GM12878 (cell line): ENCODE results near the gene LRRC14B. TPM values are rescaled to one million over a fixed set of nuclear protein-coding genes. Genes with fewer than 3 reads are reported as not detected.

Experiments
- ATAC-seq: fragments of 200-7000 bp; cut with Tn5 transposase; 3 replicates; pipeline ENCODE4 v1.9.1; 2020; ENCODE audit warnings: mild to moderate bottlenecking, moderate library complexity
- BruUV-seq: library from RNA; stranded (reverse); fragments of 400-500 nt; replicated peaks from 2 replicates; lab custom pipeline; 2021; lab: Mats Ljungman, UMichigan
- CTCF ChIA-PET: fragments of 300-600 bp; sonication (Branson Sonifier 250); formaldehyde crosslinking; extraction: SDS; loops from one replicate; lab custom pipeline; 2021; ENCODE audit warnings: inconsistent platforms; lab: Yijun Ruan, JAX
- POLR2A ChIA-PET: fragments of 350-600 bp; formaldehyde crosslinking; extraction: SDS; loops from one replicate; lab custom pipeline; 2021; ENCODE audit warnings: inconsistent platforms; lab: Charles Lee
- RAD21 ChIA-PET: fragments of 300-600 bp; sonication (Branson Sonifier 250); formaldehyde crosslinking; loops from one replicate; lab custom pipeline; 2023; ENCODE audit warnings: antibody characterized with exemption; ENCODE audit not compliant: unreplicated experiment; lab: Charles Lee
- SMC1A ChIA-PET: fragments of 300-600 bp; sonication (Branson Sonifier 250); formaldehyde crosslinking; loops from one replicate; lab custom pipeline; 2023; ENCODE audit not compliant: unreplicated experiment, uncharacterized antibody; lab: Charles Lee
- DNase-seq: peaks from one replicate; pipeline ENCODE4 v3.0.0-alpha.2; 2011; ENCODE audit warnings: low read depth, low spot score
- FAIRE-seq: peaks from 3 replicates; lab custom pipeline; 2011; peaks lifted over from hg19 to GRCh38; lab: Jason Lieb, UNC
- H2AFZ ChIP-seq: 2 replicates; pipeline ENCODE4 v1.6.0; 2011; ENCODE audit warnings: low read depth, low read length, control low read depth; ENCODE audit not compliant: control insufficient read depth
- H3K27ac ChIP-seq: 2 replicates; pipeline ENCODE4 v1.5.1; 2011; ENCODE audit warnings: control low read depth; ENCODE audit not compliant: control insufficient read depth, insufficient read depth
- H3K27me3 ChIP-seq, 2 experiments: replicated peaks in 1 of 2; 2 replicates each; pipeline versions ENCODE4 v1.6.0 to v1.6.1; 2011; ENCODE audit warnings: low read length in 1 of 2; ENCODE audit not compliant: control insufficient read depth in 2 of 2, insufficient read depth in 2 of 2
- H3K36me3 ChIP-seq, 2 experiments: 2 replicates each; pipeline ENCODE4 v1.5.1; 2011; ENCODE audit warnings: low read length in 1 of 2; ENCODE audit not compliant: control insufficient read depth in 2 of 2, insufficient read depth in 2 of 2
- H3K4me1 ChIP-seq: 2 replicates; pipeline ENCODE4 v1.6.1; 2011; ENCODE audit warnings: mild to moderate bottlenecking, low read length, moderate library complexity, mixed read lengths; ENCODE audit not compliant: control insufficient read depth, insufficient read depth
- H3K4me2 ChIP-seq: 2 replicates; pipeline ENCODE4 v1.6.0; 2011; ENCODE audit warnings: control low read depth; ENCODE audit not compliant: control insufficient read depth, insufficient read depth
- H3K4me3 ChIP-seq: fragments of 200-600 bp; sonication (generic); 2 replicates; pipeline ENCODE4 v1.5.1; 2016
- H3K79me2 ChIP-seq: 2 replicates; pipeline ENCODE4 v1.6.0; 2011; ENCODE audit warnings: low read length; ENCODE audit not compliant: control insufficient read depth, insufficient read depth
- H3K9ac ChIP-seq: 2 replicates; pipeline ENCODE4 v1.8.0; 2011; ENCODE audit warnings: low read length, control low read depth, mixed read lengths; ENCODE audit not compliant: control insufficient read depth, insufficient read depth
- H3K9me3 ChIP-seq: replicated peaks from 3 replicates; pipeline ENCODE4 v1.5.1; 2011; ENCODE audit warnings: mild to moderate bottlenecking, low read length; ENCODE audit not compliant: control insufficient read depth, insufficient read depth
- H4K20me1 ChIP-seq: 2 replicates; pipeline ENCODE4 v1.6.0; 2011; ENCODE audit not compliant: control insufficient read depth, insufficient read depth
- CHD1 ChIP-seq: IDR thresholded peaks from 2 replicates; pipeline ENCODE4 v1.6.1; 2012; ENCODE audit warnings: low read depth, low read length, improper control_type of control experiment
- DPF2 ChIP-seq: fragments of 450-650 bp; IDR thresholded peaks from 2 replicates; pipeline ENCODE4 v1.6.1; 2017; ENCODE audit warnings: mild to moderate bottlenecking
- EED ChIP-seq: sonication (generic); IDR thresholded peaks from 2 replicates; pipeline ENCODE4 v1.6.1; 2016; ENCODE audit warnings: antibody characterized with exemption, low read depth
- FOXM1 ChIP-seq: IDR thresholded peaks from 2 replicates; pipeline ENCODE4 v1.6.1; 2012; ENCODE audit warnings: low read depth, mild to moderate bottlenecking, inconsistent platforms, low read length, moderate library complexity
- GABPA ChIP-seq: IDR thresholded peaks from 2 replicates; pipeline ENCODE4 v1.6.1; 2014; ENCODE audit warnings: antibody characterized with exemption, low read depth, mild to moderate bottlenecking, inconsistent platforms
- HDAC6 ChIP-seq: fragments of 200-600 bp; sonication (generic); IDR thresholded peaks from one replicate; pipeline ENCODE4 v1.8.0; 2017; ENCODE audit warnings: antibody characterized with exemption; ENCODE audit not compliant: unreplicated experiment
- KLF5 ChIP-seq: fragments of 450-650 bp; IDR thresholded peaks from 2 replicates; pipeline ENCODE4 v1.6.1; 2014; ENCODE audit warnings: mild to moderate bottlenecking; ENCODE audit not compliant: partially characterized antibody
- MYC ChIP-seq: IDR thresholded peaks from 2 replicates; pipeline ENCODE4 v1.6.1; 2011; ENCODE audit warnings: mild to moderate bottlenecking, low read length, moderate library complexity, inconsistent platforms; ENCODE audit not compliant: insufficient read depth, insufficient replicate concordance, insufficient read length, severe bottlenecking
- PBX3 ChIP-seq: IDR thresholded peaks from 2 replicates; pipeline ENCODE4 v1.6.1; 2011; ENCODE audit warnings: mild to moderate bottlenecking, low read depth, low read length, moderate library complexity; ENCODE audit not compliant: insufficient replicate concordance
- RB1 ChIP-seq: fragments of 450-650 bp; formaldehyde crosslinking; IDR thresholded peaks from 2 replicates; pipeline ENCODE4 v1.6.1; 2017; ENCODE audit warnings: mild to moderate bottlenecking, borderline replicate concordance
- SIX5 ChIP-seq: IDR thresholded peaks from 2 replicates; pipeline ENCODE4 v1.6.1; 2011; ENCODE audit warnings: mild to moderate bottlenecking, low read depth, low read length, moderate library complexity; ENCODE audit not compliant: severe bottlenecking
- SMAD5 ChIP-seq: IDR thresholded peaks from 2 replicates; pipeline ENCODE4 v1.6.1; 2016; ENCODE audit warnings: antibody characterized with exemption, low read depth
- SMC3 ChIP-seq: IDR thresholded peaks from 2 replicates; pipeline ENCODE4 v1.6.1; 2011; ENCODE audit warnings: low read length, improper control_type of control experiment, borderline replicate concordance
- SREBF1 ChIP-seq: IDR thresholded peaks from 2 replicates; pipeline ENCODE4 v1.6.1; 2012; ENCODE audit warnings: mild to moderate bottlenecking, low read length
- SUZ12 ChIP-seq: fragments of 200-600 bp; sonication (generic); IDR thresholded peaks from one replicate; pipeline ENCODE4 v1.6.1; 2018; ENCODE audit warnings: antibody characterized with exemption, mild to moderate bottlenecking; ENCODE audit not compliant: unreplicated experiment
- ZBTB4 ChIP-seq: fragments of 450-650 bp; formaldehyde crosslinking; IDR thresholded peaks from 2 replicates; pipeline ENCODE4 v1.4.0; 2022; ENCODE audit warnings: mild to moderate bottlenecking, moderate library complexity
- ZNF207 ChIP-seq: fragments of 450-650 bp; IDR thresholded peaks from 2 replicates; pipeline ENCODE4 v1.6.1; 2014; ENCODE audit warnings: antibody characterized with exemption, mild to moderate bottlenecking, borderline replicate concordance
- ZZZ3 ChIP-seq: IDR thresholded peaks from 2 replicates; pipeline ENCODE4 v1.6.1; 2011; ENCODE audit warnings: low read depth; ENCODE audit not compliant: control insufficient read depth, insufficient read length
- WGBS: methylation state at CpG from one replicate; pipeline ENCODE4 v1.1.6; 2016; ENCODE audit warnings: low lambda C conversion rate; ENCODE audit not compliant: insufficient replicate concordance, insufficient coverage; ENCODE audit errors: missing lambda C conversion rate; 5-methylcytosine and 5-hydroxymethylcytosine counted together
- in situ Hi-C: fragments of 300-500 bp; cut with MboI; formaldehyde crosslinking; loops from 9 replicates; pipeline ENCODE4 v1.14.3; 2018; ENCODE audit warnings: mixed read lengths
- intact Hi-C: fragments of 100-400 bp; cut with micrococcal nuclease; formaldehyde crosslinking; loops from one replicate; pipeline ENCODE4 v1.14.2; 2022; ENCODE audit not compliant: unreplicated experiment
- polyA plus RNA-seq, 11 experiments: library from polyadenylated mRNA; depleted of rRNA in 4 of 11; unstranded in 6 of 11; stranded (reverse) in 5 of 11; fragments of >200 nt; fragmentation: Nextera tagmentation in 4 of 11; fragmentation: Illumina TruSeq in 1 of 11; extraction: Ambion mirVana in 4 of 11; extraction: Trizol in 1 of 11; gene quantifications; 1 replicate in 1 of 11; 2 replicates in 10 of 11; pipeline versions ENCODE4 v1.2.1 to v1.2.3, GENCODE V29; 2011 to 2016; ENCODE audit warnings: inconsistent platforms in 2 of 11, missing spikeins in 2 of 11, low read depth in 1 of 11
- total RNA-seq, 4 experiments: library from RNA; depleted of rRNA in 3 of 4; stranded (reverse); fragments of >200 nt in 3 of 4; fragmentation: Illumina TruSeq in 1 of 4; extraction: Trizol in 1 of 4; gene quantifications; 2 replicates each; pipeline versions ENCODE4 v1.2.1 to v1.2.3, GENCODE V29; 2013 to 2021

LRRC14B gene
- total and polyA plus RNA-seq, 10 of the 15 experiments (the other 5 are each of a cell fraction or from before 2014, with no cell fraction given): 0.06 to 0.31 (median 0.13) TPM; not detected in 5

- TF ChIP-seq FOXM1: no peak
- TF ChIP-seq SREBF1: no peak
- TF ChIP-seq DPF2: no peak
- no peak for TF ChIP-seq CHD1
- TF ChIP-seq ZNF207: no peak
- TF ChIP-seq MYC: no peak
- no peak for TF ChIP-seq KLF5
Measured at GRCh38 chr5:169071-169727, 22.1 kb upstream of the LRRC14B start (continued).

GRCh38 chr5:169728-170094, 21.6 kb upstream of the LRRC14B start:
- no peak overlapping the region for H3K4me3 ChIP-seq
- ChIA-PET CTCF (no interaction called here), RAD21 (no interaction called here), SMC1A (no interaction called here), POLR2A (no interaction called here)
- no peak overlapping the region for H3K27ac ChIP-seq
- no peaks in the 10 kb centered on the region for H3K79me2 ChIP-seq
- H3K4me1 ChIP-seq: no peaks in the 10 kb centered on the region
- intact Hi-C loops: no loop called here
- no peak overlapping the region for H3K4me2 ChIP-seq
- H3K9me3 ChIP-seq: no peaks in the 10 kb centered on the region
- ATAC-seq (no peak), FAIRE-seq (no peak), DNase-seq (no peak)
- H3K36me3 ChIP-seq: no peaks in the 10 kb centered on the region
- no TSS peak for BruUV-seq
- H3K9ac ChIP-seq: no peak overlapping the region
- H2AFZ ChIP-seq: no peak overlapping the region
- 46% methylated on average over 12 of the region's 12 CpGs for WGBS
- in situ Hi-C loops: no loop called here
- H3K27me3 ChIP-seq: peaks cover 0 to 3% of the 10 kb centered on the region in 2 experiments; a peak in 2 of 4 replicates
- no peaks in the 10 kb centered on the region for H4K20me1 ChIP-seq
- TF ChIP-seq KLF5 (no peak), SMC3 (no peak), GABPA (no peak), HDAC6 (no peak), ZNF207 (no peak), PBX3 (no peak), ZZZ3 (no peak), SIX5 (no peak), RB1 (no peak), SUZ12 (no peak), SMAD5 (no peak), EED (no peak), ZBTB4 (no peak)
